Transverse colon (tissue), 4 donors: ENCODE results near the gene PTPRN2. TPM values are rescaled to one million over a fixed set of nuclear protein-coding genes. Genes with fewer than 3 reads are reported as not detected.

ENCODE experiments used
- DNase-seq: peaks from one replicate; pipeline ENCODE4 v3.0.0-alpha.2; 2019
- H3K27ac ChIP-seq, 4 donors: fragments of 200-600 bp; sonication (generic); 2 replicates each; pipeline ENCODE4 v1.5.1; 2016 to 2018; ENCODE audit warnings: inconsistent platforms in 4 of 4
- H3K27me3 ChIP-seq: fragments of 200-600 bp; sonication (generic); 2 replicates; pipeline ENCODE4 v1.5.1; 2017; ENCODE audit warnings: inconsistent platforms
- H3K36me3 ChIP-seq, 4 donors: fragments of 200-600 bp; sonication (generic); 2 replicates each; pipeline ENCODE4 v1.5.1; 2017 to 2019; ENCODE audit warnings: inconsistent platforms in 4 of 4
- H3K4me1 ChIP-seq, 4 donors: fragments of 200-600 bp; sonication (generic); 2 replicates each; pipeline ENCODE4 v1.5.1; 2017 to 2020; ENCODE audit warnings: inconsistent platforms in 4 of 4
- H3K4me3 ChIP-seq, 4 donors: fragments of 200-600 bp; sonication (generic); 1 replicate in 1 of 4; 2 replicates in 3 of 4; pipeline versions ENCODE4 v1.5.1 to v1.6.1; 2017 to 2019; ENCODE audit warnings: inconsistent platforms in 4 of 4
- H3K9me3 ChIP-seq, 2 donors: fragments of 200-600 bp; sonication (generic); 2 replicates each; pipeline ENCODE4 v1.5.1; 2017 to 2019; ENCODE audit warnings: inconsistent platforms in 2 of 2
- CTCF ChIP-seq, 5 experiments: fragments of 200-600 bp in 3 of 5; fragments of 450-650 bp in 2 of 5; sonication (generic) in 3 of 5; IDR thresholded peaks; 1 replicate in 2 of 5; 2 replicates in 3 of 5; pipeline ENCODE4 v1.5.1; 2016 to 2017; ENCODE audit warnings: antibody characterized with exemption in 5 of 5, inconsistent platforms in 3 of 5, mild to moderate bottlenecking in 2 of 5, moderate library complexity in 1 of 5
- EP300 ChIP-seq: sonication (generic); formaldehyde crosslinking; IDR thresholded peaks from one replicate; pipeline ENCODE4 v1.6.1; 2017; ENCODE audit warnings: antibody characterized with exemption, low read depth
- POLR2A ChIP-seq: fragments of 450-650 bp; IDR thresholded peaks from one replicate; pipeline ENCODE4 v1.6.1; 2016; ENCODE audit warnings: antibody characterized with exemption, mild to moderate bottlenecking, moderate library complexity
- POLR2AphosphoS5 ChIP-seq, 3 donors: sonication (generic); formaldehyde crosslinking; IDR thresholded peaks; one replicate each; pipeline ENCODE4 v1.6.1; 2016; ENCODE audit warnings: antibody characterized with exemption in 3 of 3
- WGBS, 2 donors: methylation state at CpG; one replicate each; pipeline ENCODE4 v1.1.5; 2018; ENCODE audit warnings: low coverage in 1 of 2; 5-methylcytosine and 5-hydroxymethylcytosine counted together
- in situ Hi-C, 4 donors: fragments of 200-750 bp; cut with MboI; loops; one replicate each; pipeline versions ENCODE4 v1.15.0 to v1.15.1; 2017; ENCODE audit warnings: low sequenced_read_pairs in 3 of 4, low pct_ligation_motif_present in 1 of 4, low pct_unique_long_range_greater_than_20kb in 1 of 4
- intact Hi-C: fragments of 100-400 bp; cut with DNase I; formaldehyde crosslinking; loops from one replicate; pipeline ENCODE4 v1.15.1; 2023; ENCODE audit warnings: low total_unique reads
- total RNA-seq, 4 donors: library from RNA; depleted of rRNA; stranded (reverse); fragments of >200 nt; gene quantifications; one replicate each; pipeline ENCODE4 v1.1.0, GENCODE V29; 2016

Gene PTPRN2
- total RNA-seq, 4 donors from 2014 or later: 15.4 to 31.1 (median 21.8) TPM

- no peaks in the 10 kb centered on the region for H3K9me3 ChIP-seq
- no peak for DNase-seq
- H3K4me3 ChIP-seq: no peak overlapping the region
- WGBS, 2 donors: 65 to 78% methylated on average over 2 to 27 of the region's 27 CpGs
- no peak overlapping the region for H3K27ac ChIP-seq
- no peaks in the 10 kb centered on the region for H3K36me3 ChIP-seq
- in situ Hi-C loops (no loop called here), intact Hi-C loops (no loop called here)
- no peaks in the 10 kb centered on the region for H3K27me3 ChIP-seq
- no peak for TF ChIP-seq CTCF (IDR thresholded peaks at IDR 0.05)
- TF ChIP-seq POLR2A: no peak
- TF ChIP-seq EP300: no peak
- TF ChIP-seq POLR2AphosphoS5 (IDR thresholded peaks at IDR 0.05): no peak
- H3K4me1 ChIP-seq: no peaks in the 10 kb centered on the region
Measured at GRCh38 chr7:157718303-157719007, 869.2 kb downstream of the PTPRN2 start.

- intact Hi-C loops: no loop called here
- TF ChIP-seq POLR2AphosphoS5 (IDR thresholded peaks at IDR 0.05) (no peak), CTCF (IDR thresholded peaks at IDR 0.05) (no peak), POLR2A (no peak), EP300 (no peak)
- Histone ChIP-seq H3K9me3 (no peaks in the 10 kb centered on the region), H3K27ac (no peak overlapping the region), H3K36me3 (no peaks in the 10 kb centered on the region), H3K27me3 (no peaks in the 10 kb centered on the region), H3K4me1 (no peaks in the 10 kb centered on the region), H3K4me3 (no peak overlapping the region)
- DNase-seq: no peak
- in situ Hi-C loops: no loop called here
- WGBS, 2 donors: 81 to 86% methylated on average over 9 to 29 of the region's 31 CpGs
Measured at GRCh38 chr7:157717211-157718174, 870.1 kb downstream of the PTPRN2 start.

GRCh38 chr7:157715938-157716280, 871.7 kb downstream of the PTPRN2 start:
- H3K4me1 ChIP-seq: no peaks in the 10 kb centered on the region
- H3K36me3 ChIP-seq: no peaks in the 10 kb centered on the region
- H3K4me3 ChIP-seq: no peak overlapping the region
- WGBS, 2 donors: 72% methylated on average over 8 of the region's 8 CpGs; no CpG with 5 or more reads in 1 of the 2 donors
- no peaks in the 10 kb centered on the region for H3K9me3 ChIP-seq
- in situ Hi-C loops (no loop called here), intact Hi-C loops (no loop called here)
- no peak for DNase-seq
- no peaks in the 10 kb centered on the region for H3K27me3 ChIP-seq
- H3K27ac ChIP-seq: no peak overlapping the region
- TF ChIP-seq EP300 (no peak), CTCF (IDR thresholded peaks at IDR 0.05) (no peak), POLR2A (no peak), POLR2AphosphoS5 (IDR thresholded peaks at IDR 0.05) (no peak)

GRCh38 chr7:157715071-157715937, 872.3 kb downstream of the PTPRN2 start:
- Histone ChIP-seq H3K27me3 (no peaks in the 10 kb centered on the region), H3K27ac (no peak overlapping the region), H3K4me3 (no peak overlapping the region), H3K36me3 (no peaks in the 10 kb centered on the region), H3K9me3 (no peaks in the 10 kb centered on the region), H3K4me1 (no peaks in the 10 kb centered on the region)
- 82 to 84% methylated on average over 9 to 25 of the region's 25 CpGs for WGBS, 2 donors
- in situ Hi-C loops (no loop called here), intact Hi-C loops (no loop called here)
- no peak for DNase-seq
- TF ChIP-seq POLR2AphosphoS5 (IDR thresholded peaks at IDR 0.05) (no peak), POLR2A (no peak), CTCF (IDR thresholded peaks at IDR 0.05) (no peak), EP300 (no peak)
